Breast epithelium (tissue), 4 donors: ENCODE measurements around the gene PCNX1. TPM values are rescaled to one million over a fixed set of nuclear protein-coding genes. Genes with fewer than 3 reads are reported as not detected.
"Not testable (repeated sequence)": the region's sequence is repeated elsewhere in the genome, so short reads cannot be mapped to it uniquely, and the experiment has no call there.

ENCODE experiments used
- DNase-seq, 2 donors: peaks; one replicate each; pipeline ENCODE4 v3.0.0-alpha.2; 2019; ENCODE audit warnings: low spot score in 2 of 2
- H3K27ac ChIP-seq, 2 donors: fragments of 200-600 bp; sonication (generic) in 1 of 2; one replicate each; pipeline ENCODE4 v1.5.1; 2016 to 2019; ENCODE audit warnings: mild to moderate bottlenecking in 1 of 2
- H3K27me3 ChIP-seq, 2 donors: fragments of 200-600 bp; sonication (generic) in 1 of 2; one replicate each; pipeline versions ENCODE4 v1.5.1 to v1.6.0; 2017 to 2019; ENCODE audit warnings: control low read depth in 1 of 2, mild to moderate bottlenecking in 1 of 2
- H3K36me3 ChIP-seq: fragments of 200-600 bp; one replicate; pipeline ENCODE4 v1.5.1; 2019
- H3K4me1 ChIP-seq, 2 donors: fragments of 200-600 bp; sonication (generic); one replicate each; pipeline ENCODE4 v1.5.1; 2016 to 2019; ENCODE audit warnings: control low read depth in 1 of 2
- H3K4me3 ChIP-seq, 3 donors: fragments of 200-600 bp; sonication (generic); 1 replicate in 2 of 3; 2 replicates in 1 of 3; pipeline ENCODE4 v1.5.1; 2016 to 2019; ENCODE audit warnings: mild to moderate bottlenecking in 3 of 3, moderate library complexity in 2 of 3
- H3K9me3 ChIP-seq, 2 donors: fragments of 200-600 bp; sonication (generic) in 1 of 2; one replicate each; pipeline ENCODE4 v1.5.1; 2016 to 2019; ENCODE audit warnings: control low read depth in 1 of 2
- POLR2A ChIP-seq: fragments of 450-650 bp; IDR thresholded peaks from one replicate; pipeline ENCODE4 v1.6.1; 2016; ENCODE audit warnings: antibody characterized with exemption, mild to moderate bottlenecking, moderate library complexity
- POLR2AphosphoS5 ChIP-seq, 3 donors: sonication (generic); formaldehyde crosslinking; IDR thresholded peaks; one replicate each; pipeline ENCODE4 v1.6.1; 2017; ENCODE audit warnings: antibody characterized with exemption in 3 of 3
- intact Hi-C: fragments of 100-400 bp; cut with DNase I; formaldehyde crosslinking; loops from one replicate; pipeline ENCODE4 v1.15.1; 2023; ENCODE audit warnings: low total_unique reads
- total RNA-seq, 3 donors: library from RNA; depleted of rRNA; stranded (reverse); fragments of >200 nt; gene quantifications; one replicate each; pipeline ENCODE4 v1.1.0, GENCODE V29; 2016
- TF ChIP-seq, protein P1 (sequence below), 3 donors: fragments of 450-650 bp; IDR thresholded peaks; one replicate each; pipeline ENCODE4 v1.5.1; 2016 to 2017; ENCODE audit warnings: antibody characterized with exemption in 3 of 3, mild to moderate bottlenecking in 3 of 3, moderate library complexity in 3 of 3

Gene PCNX1
- total RNA-seq, 3 donors from 2014 or later = 61.8 to 105 (median 92.5) TPM

DNA sequence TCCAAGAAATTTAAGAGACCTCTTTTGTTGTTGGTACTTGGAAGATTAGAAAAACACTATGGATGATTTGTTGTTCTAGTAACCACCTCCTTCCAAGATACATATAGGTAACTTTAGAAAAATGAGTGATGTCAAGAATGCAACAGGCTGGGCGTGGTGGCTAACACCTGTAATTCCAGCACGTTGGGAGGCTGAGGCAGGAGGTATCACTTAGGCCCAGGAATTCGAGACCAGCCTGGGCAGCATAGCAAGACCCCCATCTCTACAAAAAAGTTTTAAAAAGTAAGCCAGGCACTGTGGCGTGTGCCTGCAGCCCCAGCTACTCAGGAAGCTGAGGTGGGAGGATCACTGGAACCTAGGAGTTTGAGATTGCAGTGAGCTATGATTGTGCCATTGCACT, 97.8 kb downstream of the PCNX1 start:
- Histone ChIP-seq H3K4me3 (no peak overlapping the region), H3K27me3 (no peaks in the 10 kb centered on the region), H3K36me3 (no peaks in the 10 kb centered on the region), H3K4me1 (no peaks in the 10 kb centered on the region), H3K27ac (no peak overlapping the region), H3K9me3 (no peaks in the 10 kb centered on the region)
- no peak for DNase-seq
- intact Hi-C loops = no loop called here
- TF ChIP-seq POLR2AphosphoS5 (IDR thresholded peaks at IDR 0.05) (no peak), POLR2A (no peak)
- TF ChIP-seq, protein P1, sequence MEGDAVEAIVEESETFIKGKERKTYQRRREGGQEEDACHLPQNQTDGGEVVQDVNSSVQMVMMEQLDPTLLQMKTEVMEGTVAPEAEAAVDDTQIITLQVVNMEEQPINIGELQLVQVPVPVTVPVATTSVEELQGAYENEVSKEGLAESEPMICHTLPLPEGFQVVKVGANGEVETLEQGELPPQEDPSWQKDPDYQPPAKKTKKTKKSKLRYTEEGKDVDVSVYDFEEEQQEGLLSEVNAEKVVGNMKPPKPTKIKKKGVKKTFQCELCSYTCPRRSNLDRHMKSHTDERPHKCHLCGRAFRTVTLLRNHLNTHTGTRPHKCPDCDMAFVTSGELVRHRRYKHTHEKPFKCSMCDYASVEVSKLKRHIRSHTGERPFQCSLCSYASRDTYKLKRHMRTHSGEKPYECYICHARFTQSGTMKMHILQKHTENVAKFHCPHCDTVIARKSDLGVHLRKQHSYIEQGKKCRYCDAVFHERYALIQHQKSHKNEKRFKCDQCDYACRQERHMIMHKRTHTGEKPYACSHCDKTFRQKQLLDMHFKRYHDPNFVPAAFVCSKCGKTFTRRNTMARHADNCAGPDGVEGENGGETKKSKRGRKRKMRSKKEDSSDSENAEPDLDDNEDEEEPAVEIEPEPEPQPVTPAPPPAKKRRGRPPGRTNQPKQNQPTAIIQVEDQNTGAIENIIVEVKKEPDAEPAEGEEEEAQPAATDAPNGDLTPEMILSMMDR (IDR thresholded peaks at IDR 0.05) = no peak

DNA sequence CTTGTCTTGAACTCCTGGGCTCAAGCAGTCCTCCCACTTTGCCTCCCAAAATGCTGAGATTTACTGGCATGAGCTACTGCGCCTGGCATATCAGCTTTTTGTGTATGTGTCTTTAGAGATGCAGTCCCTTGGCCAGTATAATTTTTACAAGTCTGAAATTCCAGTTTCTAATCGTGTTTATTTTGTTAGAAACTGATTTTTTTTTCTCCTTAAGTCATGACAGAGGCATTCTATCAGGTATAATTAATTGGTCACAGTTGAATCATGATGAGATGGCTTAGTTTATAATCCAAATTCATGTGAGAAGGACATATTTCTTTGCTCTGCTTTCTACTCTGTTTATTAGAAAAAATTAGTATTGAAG, 98.9 kb downstream of the PCNX1 start:
- intact Hi-C loops = no loop called here
- Histone ChIP-seq H3K9me3 (no peaks in the 10 kb centered on the region), H3K27me3 (no peaks in the 10 kb centered on the region), H3K4me1 (no peaks in the 10 kb centered on the region), H3K36me3 (no peaks in the 10 kb centered on the region), H3K27ac (no peak overlapping the region), H3K4me3 (no peak overlapping the region)
- TF ChIP-seq, protein P1 (IDR thresholded peaks at IDR 0.05) = no peak
- no peak for TF ChIP-seq POLR2A
- no peak for TF ChIP-seq POLR2AphosphoS5 (IDR thresholded peaks at IDR 0.05)
- DNase-seq = no peak

DNA sequence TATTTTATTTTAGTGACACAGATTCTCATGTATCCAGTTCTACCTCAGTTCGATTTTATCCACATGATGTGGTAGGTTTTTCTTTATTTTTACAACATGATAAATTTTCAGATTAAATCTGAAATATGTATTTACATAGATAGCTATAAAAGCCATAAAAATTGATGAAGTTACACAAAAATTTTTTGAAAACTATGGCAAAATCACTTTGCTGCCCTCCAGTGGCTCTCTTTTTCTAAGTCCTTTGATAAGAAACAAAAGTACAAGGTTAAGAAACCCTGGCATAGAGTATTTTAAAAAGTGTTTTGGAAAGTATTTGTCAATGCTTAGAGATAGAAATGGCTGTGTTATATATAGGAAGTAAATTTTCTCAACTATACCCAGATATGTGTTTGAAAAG, 104.2 kb downstream of the PCNX1 start:
- intact Hi-C loops = no loop called here
- Histone ChIP-seq H3K4me3 (no peak overlapping the region), H3K4me1 (no peaks in the 10 kb centered on the region), H3K36me3 (no peaks in the 10 kb centered on the region), H3K9me3 (no peaks in the 10 kb centered on the region), H3K27ac (no peak overlapping the region), H3K27me3 (no peaks in the 10 kb centered on the region)
- no peak for TF ChIP-seq POLR2A
- TF ChIP-seq, protein P1 (IDR thresholded peaks at IDR 0.05) = no peak
- TF ChIP-seq POLR2AphosphoS5 (IDR thresholded peaks at IDR 0.05) = no peak
- DNase-seq = no peak

DNA sequence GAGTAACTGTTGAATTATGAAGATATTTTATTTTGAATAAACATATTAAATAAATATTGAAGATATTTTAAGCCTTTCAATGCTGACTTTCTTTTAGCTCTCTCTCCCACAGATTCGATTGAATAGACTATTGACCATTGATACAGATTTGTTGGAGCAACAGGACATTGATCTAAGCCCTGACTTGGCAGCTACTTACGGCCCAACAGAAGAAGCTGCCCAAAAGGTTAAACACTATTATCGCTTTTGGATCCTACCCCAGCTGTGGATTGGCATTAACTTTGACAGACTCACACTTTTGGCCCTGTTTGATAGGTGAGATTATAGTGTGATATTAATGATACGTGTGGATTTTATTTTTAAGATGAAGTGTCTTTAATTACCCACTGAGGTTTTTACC, 105.6 kb downstream of the PCNX1 start:
- Histone ChIP-seq H3K9me3 (no peaks in the 10 kb centered on the region), H3K4me3 (no peak overlapping the region), H3K36me3 (no peaks in the 10 kb centered on the region), H3K27me3 (no peaks in the 10 kb centered on the region), H3K4me1 (no peaks in the 10 kb centered on the region), H3K27ac (no peak overlapping the region)
- TF ChIP-seq POLR2A (no peak), POLR2AphosphoS5 (IDR thresholded peaks at IDR 0.05) (no peak)
- TF ChIP-seq, protein P1 (IDR thresholded peaks at IDR 0.05) = no peak
- no peak for DNase-seq
- intact Hi-C loops = no loop called here

DNA sequence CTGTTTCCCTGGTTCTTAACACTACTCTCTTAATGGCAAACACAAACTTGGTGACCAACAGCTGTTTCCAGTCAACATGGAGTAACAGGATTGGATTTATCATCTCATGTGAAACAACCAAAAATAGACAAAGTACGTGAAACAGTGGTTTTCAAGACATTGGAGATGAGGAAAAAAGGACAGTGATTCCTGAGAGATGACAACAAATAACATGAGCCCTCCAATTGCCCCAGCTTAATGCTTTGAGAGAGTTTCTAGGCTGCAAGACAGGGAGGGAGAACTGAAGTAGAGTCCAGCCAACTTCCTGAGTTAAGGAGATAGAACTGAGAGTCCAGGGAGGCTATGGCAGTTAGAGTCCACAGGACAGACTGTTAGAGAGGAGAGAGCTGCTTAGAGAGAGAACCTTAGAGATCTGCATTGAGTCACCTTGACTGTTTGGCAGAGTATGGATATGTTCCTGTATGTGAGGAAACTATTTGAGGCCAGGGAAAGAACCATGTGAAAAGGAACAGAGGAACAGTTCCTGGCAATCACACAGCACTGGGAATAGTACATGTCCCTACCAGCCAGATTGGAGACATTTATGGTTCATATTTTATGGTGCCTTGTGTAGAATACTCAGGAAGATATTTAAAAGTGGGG, 106.4 kb downstream of the PCNX1 start:
- Histone ChIP-seq H3K4me3 (no peak overlapping the region), H3K27ac (no peak overlapping the region), H3K27me3 (no peaks in the 10 kb centered on the region), H3K36me3 (no peaks in the 10 kb centered on the region), H3K4me1 (no peaks in the 10 kb centered on the region), H3K9me3 (no peaks in the 10 kb centered on the region)
- no peak for DNase-seq
- intact Hi-C loops = no loop called here
- TF ChIP-seq POLR2AphosphoS5 (IDR thresholded peaks at IDR 0.05) = no peak
- TF ChIP-seq, protein P1 (IDR thresholded peaks at IDR 0.05) = no peak
- no peak for TF ChIP-seq POLR2A

DNA sequence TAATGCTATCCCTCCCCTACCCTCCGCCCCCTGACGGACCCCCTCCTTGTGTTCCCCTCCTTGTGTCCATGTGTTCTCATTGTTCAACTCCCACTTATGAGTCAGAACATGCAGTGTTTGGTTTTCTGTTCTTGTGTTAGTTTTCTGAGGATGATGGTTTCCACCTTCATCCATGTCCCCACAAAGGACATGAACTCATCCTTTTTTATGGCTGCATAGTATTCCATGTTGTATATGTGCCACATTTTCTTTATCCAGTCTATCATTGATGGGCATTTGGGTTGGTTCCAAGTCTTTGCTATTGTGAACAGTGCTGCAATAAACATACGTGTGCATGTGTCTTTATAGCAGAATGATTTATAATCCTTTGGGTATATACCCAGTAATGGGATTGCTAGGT, 112.7 kb downstream of the PCNX1 start:
- not testable (repeated sequence) for H3K27me3 ChIP-seq, H3K4me1 ChIP-seq, H3K27ac ChIP-seq, H3K36me3 ChIP-seq, H3K9me3 ChIP-seq, H3K4me3 ChIP-seq, DNase-seq
- intact Hi-C loops = loop anchor here (5.0 kb wide), 1 partner anchor 1957 kb away; no protein-coding TSS in a partner anchor
